K562 (cell line): Measurements from ENCODE around the gene CREB3L2. TPM values are rescaled to one million over a fixed set of nuclear protein-coding genes. Genes with fewer than 3 reads are reported as not detected.
A peak's percentile ranks its signal among the peaks of the same experiment; 100 is the strongest.

Experiments
- ATAC-seq: fragments of 200-7000 bp; cut with Tn5 transposase; 3 replicates; pipeline ENCODE4 v1.9.1; 2020; ENCODE audit warnings: moderate library complexity
- BruUV-seq: library from RNA; stranded (reverse); fragments of 400-500 nt; replicated peaks from 2 replicates; lab custom pipeline; 2021; lab: Mats Ljungman, UMichigan
- CTCF ChIA-PET: fragments of 300-600 bp; formaldehyde crosslinking; extraction: SDS; loops from one replicate; lab custom pipeline; 2021; ENCODE audit warnings: low intra/inter-chr PET ratio; lab: Yijun Ruan, JAX
- POLR2A ChIA-PET: fragments of 300-600, 350-650 bp; sonication (Branson Sonifier 250); formaldehyde crosslinking; extraction: SDS; loops from one replicate; lab custom pipeline; 2021; ENCODE audit warnings: antibody characterized with exemption, inconsistent platforms; lab: Yijun Ruan, JAX
- DNase-seq, 4 experiments: peaks; one replicate each; pipeline versions ENCODE4 v3.0.0 to v3.0.0-alpha.2; 2011 to 2018; ENCODE audit warnings: low spot score in 3 of 4, mixed read lengths in 3 of 4; ENCODE audit errors: extremely low read depth in 1 of 4
- FAIRE-seq: peaks from 2 replicates; lab custom pipeline; 2011; peaks lifted over from hg19 to GRCh38; lab: Jason Lieb, UNC
- H2AFZ ChIP-seq: 2 replicates; pipeline ENCODE4 v1.6.0; 2011; ENCODE audit warnings: low read depth, low read length, control low read depth, inconsistent platforms
- H3K27ac ChIP-seq: fragments of 200-600 bp; 3 replicates; pipeline ENCODE4 v1.8.0; 2011; ENCODE audit warnings: low read depth, mild to moderate bottlenecking, control low read depth, inconsistent platforms, low read length, moderate library complexity, mixed read lengths; ENCODE audit errors: extremely low read depth
- H3K27me3 ChIP-seq, 2 experiments: fragments of 300-600 bp in 1 of 2; 2 replicates in 1 of 2; 3 replicates in 1 of 2; pipeline versions ENCODE4 v1.6.0 to v1.8.0; 2011; ENCODE audit warnings: inconsistent platforms in 2 of 2, low read length in 2 of 2, mild to moderate bottlenecking in 1 of 2, mixed read lengths in 1 of 2, moderate library complexity in 1 of 2; ENCODE audit not compliant: control insufficient read depth in 2 of 2, insufficient read depth in 2 of 2
- H3K36me3 ChIP-seq: fragments of 300-600 bp; 3 replicates; pipeline ENCODE4 v1.8.0; 2011; ENCODE audit warnings: mild to moderate bottlenecking, low read length, inconsistent platforms; ENCODE audit not compliant: control insufficient read depth, insufficient read depth
- H3K4me1 ChIP-seq, 2 experiments: fragments of 200-600 bp in 1 of 2; replicated peaks in 1 of 2; 2 replicates in 1 of 2; 3 replicates in 1 of 2; pipeline versions ENCODE4 v1.5.1 to v1.8.0; 2011; ENCODE audit warnings: inconsistent platforms in 2 of 2, low read length in 2 of 2, mild to moderate bottlenecking in 1 of 2, mixed read lengths in 1 of 2, moderate library complexity in 1 of 2; ENCODE audit not compliant: control insufficient read depth in 2 of 2, insufficient read depth in 2 of 2
- H3K4me2 ChIP-seq: 2 replicates; pipeline ENCODE4 v1.6.1; 2011; ENCODE audit warnings: low read length, control low read depth, inconsistent platforms, mixed read lengths; ENCODE audit not compliant: insufficient read depth
- H3K4me3 ChIP-seq: fragments of 200-600 bp; sonication (generic), shearing (Covaris generic); 2 replicates; pipeline ENCODE4 v1.5.1; 2016; ENCODE audit warnings: control low read depth, inconsistent platforms
- H3K79me2 ChIP-seq: fragments of 200-600 bp; 3 replicates; pipeline ENCODE4 v1.8.0; 2011; ENCODE audit warnings: low read length, inconsistent platforms; ENCODE audit not compliant: control insufficient read depth, insufficient read depth
- H3K9ac ChIP-seq, 2 experiments: 2 replicates each; pipeline versions ENCODE4 v1.6.0 to v1.6.1; 2011; ENCODE audit warnings: low read depth in 2 of 2, low read length in 2 of 2, control low read depth in 1 of 2, inconsistent platforms in 1 of 2, mild to moderate bottlenecking in 1 of 2, mixed read lengths in 1 of 2; ENCODE audit not compliant: insufficient read depth in 1 of 2
- H3K9me1 ChIP-seq: one replicate; pipeline ENCODE4 v1.6.0; 2011; ENCODE audit warnings: inconsistent platforms, mild to moderate bottlenecking, low read length, moderate library complexity; ENCODE audit not compliant: control insufficient read depth, insufficient read depth
- H3K9me3 ChIP-seq: replicated peaks from 2 replicates; pipeline ENCODE4 v1.5.1; 2011; ENCODE audit warnings: low read depth, low read length, inconsistent platforms; ENCODE audit not compliant: control insufficient read depth, insufficient read depth
- H4K20me1 ChIP-seq: replicated peaks from 2 replicates; pipeline ENCODE4 v1.6.1; 2011; ENCODE audit warnings: low read length, inconsistent platforms, mixed read lengths; ENCODE audit not compliant: control insufficient read depth, insufficient read depth
- ADNP ChIP-seq: fragments of 200-800 bp; sonication (Bioruptor generic); IDR thresholded peaks from 2 replicates; pipeline ENCODE4 v1.6.1; 2016; ENCODE audit warnings: missing genetic modification characterization, missing compliant biosample characterization
- ATF1 ChIP-seq, 2 experiments: fragments of 450-650 bp in 1 of 2; IDR thresholded peaks; 2 replicates each; pipeline ENCODE4 v1.6.1; 2016; ENCODE audit warnings: missing compliant biosample characterization in 1 of 2, missing genetic modification characterization in 1 of 2
- BRD9 ChIP-seq: fragments of 450-650 bp; IDR thresholded peaks from 2 replicates; pipeline ENCODE4 v1.6.1; 2018; ENCODE audit warnings: low read depth; ENCODE audit not compliant: partially characterized antibody
- CBFA2T3 ChIP-seq: fragments of 450-650 bp; IDR thresholded peaks from 2 replicates; pipeline ENCODE4 v1.6.1; 2017
- CBX3 ChIP-seq, 2 experiments: IDR thresholded peaks; 1 replicate in 1 of 2; 2 replicates in 1 of 2; pipeline ENCODE4 v1.6.1; 2012; ENCODE audit warnings: inconsistent platforms in 2 of 2, low read length in 2 of 2, borderline replicate concordance in 1 of 2, control low read depth in 1 of 2
- CC2D1A ChIP-seq: fragments of 450-650 bp; IDR thresholded peaks from 2 replicates; pipeline ENCODE4 v1.6.1; 2017; ENCODE audit warnings: mild to moderate bottlenecking
- CREBBP ChIP-seq: IDR thresholded peaks from one replicate; pipeline ENCODE4 v1.6.1; 2012; ENCODE audit warnings: low read depth, mild to moderate bottlenecking, control low read depth, inconsistent platforms, low read length
- CREM ChIP-seq: IDR thresholded peaks from 2 replicates; pipeline ENCODE4 v1.6.1; 2014; ENCODE audit warnings: antibody characterized with exemption, low read depth
- EGR1 ChIP-seq: fragments of 450-650 bp; conservative IDR thresholded peaks from 2 replicates; pipeline ENCODE4 v1.6.1; 2017; ENCODE audit warnings: mild to moderate bottlenecking
- EHMT2 ChIP-seq: fragments of 450-650 bp; IDR thresholded peaks from 2 replicates; pipeline ENCODE4 v1.6.1; 2018; ENCODE audit warnings: antibody characterized with exemption
- ELF1 ChIP-seq: fragments of 200-800 bp; sonication (Bioruptor generic); IDR thresholded peaks from 2 replicates; pipeline ENCODE4 v1.6.1; 2016; ENCODE audit warnings: missing genetic modification characterization, missing compliant biosample characterization
- ERF ChIP-seq: fragments of 450-650 bp; formaldehyde crosslinking; IDR thresholded peaks from 2 replicates; pipeline ENCODE4 v1.4.0; 2020; ENCODE audit warnings: mild to moderate bottlenecking, mixed read lengths
- FOS ChIP-seq: IDR thresholded peaks from 3 replicates; pipeline ENCODE4 v1.6.1; 2011; ENCODE audit not compliant: insufficient read length; ENCODE audit errors: extremely low read depth
- HDAC1 ChIP-seq, 2 experiments: fragments of 450-650 bp; IDR thresholded peaks; 2 replicates each; pipeline ENCODE4 v1.6.1; 2016 to 2017; ENCODE audit warnings: inconsistent platforms in 1 of 2, mild to moderate bottlenecking in 1 of 2, moderate library complexity in 1 of 2
- HDAC6 ChIP-seq: IDR thresholded peaks from 2 replicates; pipeline ENCODE4 v1.6.1; 2012; ENCODE audit warnings: low read depth, mild to moderate bottlenecking, control low read depth, inconsistent platforms, low read length, moderate library complexity
- ID3 ChIP-seq, 2 experiments: fragments of 250-450 bp in 1 of 2; fragments of 450-650 bp in 1 of 2; sonication (Bioruptor Pico) in 1 of 2; IDR thresholded peaks; 2 replicates each; pipeline versions ENCODE4 v1.6.1 to v1.8.0; 2016 to 2021; ENCODE audit warnings: mild to moderate bottlenecking in 2 of 2, moderate library complexity in 2 of 2, missing compliant biosample characterization in 1 of 2, missing genetic modification characterization in 1 of 2
- JUND ChIP-seq, 2 experiments: IDR thresholded peaks; 2 replicates in 1 of 2; 3 replicates in 1 of 2; pipeline ENCODE4 v1.6.1; 2011; ENCODE audit warnings: borderline replicate concordance in 2 of 2, low read depth in 2 of 2, low read length in 2 of 2, improper control_type of control experiment in 1 of 2, missing biosample characterization in 1 of 2, missing genetic modification characterization in 1 of 2, missing genetic modification reagents in 1 of 2
- KDM1A ChIP-seq, 2 experiments: fragments of 450-650 bp; IDR thresholded peaks; 2 replicates each; pipeline ENCODE4 v1.6.1; 2016; ENCODE audit warnings: mild to moderate bottlenecking in 2 of 2
- MYBL2 ChIP-seq, 2 experiments: fragments of 450-650 bp in 1 of 2; sonication (generic) in 1 of 2; formaldehyde crosslinking in 1 of 2; IDR thresholded peaks; 2 replicates each; pipeline versions ENCODE4 v1.6.1 to v1.8.1; 2017 to 2022; ENCODE audit warnings: borderline replicate concordance in 1 of 2, inconsistent platforms in 1 of 2, low read depth in 1 of 2, mild to moderate bottlenecking in 1 of 2, missing genetic modification reagents in 1 of 2, moderate library complexity in 1 of 2
- NFIC ChIP-seq: fragments of 450-650 bp; IDR thresholded peaks from 2 replicates; pipeline ENCODE4 v1.6.1; 2017; ENCODE audit warnings: mild to moderate bottlenecking, inconsistent platforms
- RB1 ChIP-seq: fragments of 450-650 bp; IDR thresholded peaks from 2 replicates; pipeline ENCODE4 v1.6.1; 2017; ENCODE audit warnings: low read depth, mild to moderate bottlenecking
- RBFOX2 ChIP-seq: fragments of 200-400 bp; formaldehyde crosslinking; IDR thresholded peaks from 2 replicates; pipeline ENCODE4 v1.6.1; 2017; ENCODE audit warnings: low read depth, mild to moderate bottlenecking, low read length, moderate library complexity
- WGBS: fragments of 100-300 bp; shearing (Covaris generic); methylation state at CpG from one replicate; pipeline ENCODE4 v1.1.6; 2016; ENCODE audit warnings: low coverage, mixed read lengths; ENCODE audit not compliant: insufficient coverage; ENCODE audit errors: missing lambda C conversion rate; 5-methylcytosine and 5-hydroxymethylcytosine counted together
- in situ Hi-C: fragments of 300-500 bp; cut with MboI; formaldehyde crosslinking; loops from 4 replicates; pipeline ENCODE4 v1.15.0; 2018; ENCODE audit warnings: inconsistent platforms, mixed read lengths
- intact Hi-C: fragments of 100-400 bp; cut with micrococcal nuclease; formaldehyde crosslinking; loops from 2 replicates; pipeline ENCODE4 v1.14.2; 2022
- polyA plus RNA-seq, 8 experiments: library from polyadenylated mRNA; depleted of rRNA in 4 of 8; stranded (reverse) in 5 of 8; unstranded in 3 of 8; fragments of >200 nt; fragmentation: Nextera tagmentation in 2 of 8; fragmentation: Illumina TruSeq in 1 of 8; extraction: Ambion mirVana in 2 of 8; extraction: Trizol in 1 of 8; gene quantifications; 2 replicates each; pipeline versions ENCODE4 v1.2.1 to v1.2.3, GENCODE V29; 2011 to 2014; ENCODE audit warnings: inconsistent platforms in 1 of 8, missing spikeins in 1 of 8
- total RNA-seq, 7 experiments: library from RNA; depleted of rRNA in 6 of 7; stranded (reverse); fragments of >200 nt in 6 of 7; fragmentation: Illumina TruSeq in 2 of 7; extraction: Trizol in 2 of 7; gene quantifications; 2 replicates each; pipeline versions ENCODE4 v1.2.1 to v1.2.3, GENCODE V29; 2011 to 2021; ENCODE audit warnings: low replicate concordance in 1 of 7

CREB3L2 gene
- total and polyA plus RNA-seq, 9 of the 15 experiments (the other 6 are each of a cell fraction or from before 2014, with no cell fraction given): 7.1 to 45.6 (median 15.8) TPM

- H3K79me2 ChIP-seq: peaks cover 83% of the 10 kb centered on the region
- peaks cover 19% of the 10 kb centered on the region for H3K36me3 ChIP-seq
- intact Hi-C loops (no loop called here), in situ Hi-C loops (no loop called here)
- peaks cover 12% of the 10 kb centered on the region for H4K20me1 ChIP-seq
- peak overlapping the region; percentile 15 for H3K4me2 ChIP-seq
- POLR2A ChIA-PET: interaction anchor here (0.6 to 2.0 kb wide), 7 partner anchors 9 to 998 kb away, joined by 3 to 9 read pairs (median 4); no protein-coding TSS in a partner anchor
- no peak overlapping the region for H2AFZ ChIP-seq
- peak; percentile 89 for FAIRE-seq
- H3K4me3 ChIP-seq: no peak overlapping the region
- no TSS peak for BruUV-seq
- CTCF ChIA-PET: no interaction called here
- H3K9me3 ChIP-seq: no peaks in the 10 kb centered on the region; the same call in 1 of the 2 replicates
- peak overlapping the region in 1 of 2 experiments; percentile 62; a peak in 1 of 4 replicates for H3K9ac ChIP-seq
- peak; percentile 62 to 85 (median 76) for DNase-seq
- ATAC-seq: peak; percentile 76
- 37% methylated on average over 10 of the region's 10 CpGs for WGBS
- H3K9me1 ChIP-seq: no peaks in the 10 kb centered on the region
- no peaks in the 10 kb centered on the region for H3K27me3 ChIP-seq
- H3K4me1 ChIP-seq: peaks cover 20 to 36% of the 10 kb centered on the region in 2 experiments
- peak overlapping the region; percentile 34; the same call in 2 of the 3 replicates for H3K27ac ChIP-seq
- peak; percentile 26 to 45; a peak in 2 of 4 replicates for TF ChIP-seq KDM1A (IDR thresholded peaks at IDR 0.05)
- peak in 1 of 2 experiments; percentile 81; a peak in 1 of 3 replicates for TF ChIP-seq CBX3 (IDR thresholded peaks at IDR 0.05; ENCODE audit: borderline replicate concordance in 1 of 2, low read length in 2 of 2)
- peak; percentile 97 for TF ChIP-seq JUND (IDR thresholded peaks at IDR 0.05; ENCODE audit: borderline replicate concordance, low read depth, low read length)
- peak; percentile 86; the same call in 2 of the 3 replicates for TF ChIP-seq JUND (tag; IDR thresholded peaks at IDR 0.05; ENCODE audit: borderline replicate concordance, low read depth, low read length)
- no peak for TF ChIP-seq ATF1 (CRISPR knock-in tag; IDR thresholded peaks at IDR 0.05)
- TF ChIP-seq ATF1 (tag; IDR thresholded peaks at IDR 0.05): peak; percentile 37; the same call in 1 of the 2 replicates
- TF ChIP-seq BRD9: peak; percentile 56
- no peak for TF ChIP-seq ID3 (CRISPR knock-in tag; IDR thresholded peaks at IDR 0.05)
- TF ChIP-seq ID3 (tag; IDR thresholded peaks at IDR 0.05): 0 out of 2 replicates have a peak, but pooled peaks have one; percentile 57
- TF ChIP-seq CREM: peak; percentile 91
- 0 out of 2 replicates have a peak, but pooled peaks have one; percentile 44 for TF ChIP-seq HDAC6
- no peak for TF ChIP-seq ELF1 (tag)
- no peak for TF ChIP-seq RBFOX2
- peak; percentile 61; the same call in 1 of the 2 replicates for TF ChIP-seq CC2D1A
- TF ChIP-seq EGR1: 0 out of 2 replicates have a peak, but pooled peaks have one; percentile 11
- peak; percentile 51 for TF ChIP-seq CBFA2T3
- TF ChIP-seq NFIC: peak; percentile 25
- TF ChIP-seq RB1: no peak
- no peak for TF ChIP-seq ADNP (tag)
- no peak for TF ChIP-seq CREBBP
- peak; percentile 76 for TF ChIP-seq FOS
- no peak for TF ChIP-seq ERF
- TF ChIP-seq MYBL2 (IDR thresholded peaks at IDR 0.05; ENCODE audit: low read depth): peak; percentile 78
- TF ChIP-seq MYBL2 (CRISPR knock-in tag; IDR thresholded peaks at IDR 0.05; ENCODE audit: borderline replicate concordance): no peak
- TF ChIP-seq EHMT2: peak; percentile 87
- peak in 1 of 2 experiments; percentile 59; a peak in 1 of 4 replicates for TF ChIP-seq HDAC1 (IDR thresholded peaks at IDR 0.05)
Measured at GRCh38 chr7:137978464-137979237, 23.2 kb downstream of the CREB3L2 start.
